Measurements from ENCODE around the gene DENND5B. TPM values are rescaled to one million over a fixed set of nuclear protein-coding genes. Genes with fewer than 3 reads are reported as not detected.
A peak's percentile ranks its signal among the peaks of the same experiment; 100 is the strongest.
"Not testable (repeated sequence)": the region's sequence is repeated elsewhere in the genome, so short reads cannot be mapped to it uniquely, and the experiment has no call there.

The DENND5B gene
- polyA plus RNA-seq, 1 donor from 2014 or later, result 30.7 TPM

GRCh38 chr12:31557707-31558106 lies 33.2 kb downstream of the DENND5B start:
- Mint-ChIP-seq H3K4me1 (peaks cover 23 to 33% (median 32%) of the 10 kb centered on the region in 3 donors), H3K36me3 (peaks cover 4% of the 10 kb centered on the region), H3K9me3 (peaks cover 0 to 3% (median 0%) of the 10 kb centered on the region in 3 donors), H3K27ac (peak overlapping the region in 1 of 3 donors; percentile 25), H3K4me3 (no peak overlapping the region), H3K27me3 (no peaks in the 10 kb centered on the region)

- not testable (repeated sequence) for H3K27me3 Mint-ChIP-seq, H3K36me3 Mint-ChIP-seq, H3K9me3 Mint-ChIP-seq, H3K4me3 Mint-ChIP-seq, H3K27ac Mint-ChIP-seq
- peaks cover 17 to 22% (median 21%) of the 10 kb centered on the region in 3 donors for H3K4me1 Mint-ChIP-seq
Measured at GRCh38 chr12:31555466-31555865, 35.5 kb downstream of the DENND5B start.

GRCh38 chr12:31550590-31550989 lies 40.3 kb downstream of the DENND5B start:
- H3K9me3 Mint-ChIP-seq, H3K27me3 Mint-ChIP-seq, H3K4me3 Mint-ChIP-seq, H3K36me3 Mint-ChIP-seq, H3K27ac Mint-ChIP-seq: not testable (repeated sequence)
- peaks cover 11 to 17% (median 16%) of the 10 kb centered on the region in 3 donors for H3K4me1 Mint-ChIP-seq

GRCh38 chr12:31536672-31537071 lies 54.3 kb downstream of the DENND5B start:
- Mint-ChIP-seq H3K36me3 (peaks cover 27% of the 10 kb centered on the region), H3K27ac (no peak overlapping the region), H3K27me3 (no peaks in the 10 kb centered on the region), H3K4me1 (peaks cover 54 to 74% (median 71%) of the 10 kb centered on the region in 3 donors), H3K9me3 (peaks cover 2 to 11% (median 5%) of the 10 kb centered on the region in 3 donors), H3K4me3 (no peak overlapping the region)

- Mint-ChIP-seq H3K4me3 (peak overlapping the region in 1 of 4 donors; percentile 43), H3K36me3 (peaks cover 4% of the 10 kb centered on the region), H3K27ac (no peak overlapping the region), H3K4me1 (peaks cover 42 to 59% (median 51%) of the 10 kb centered on the region in 3 donors), H3K27me3 (no peaks in the 10 kb centered on the region), H3K9me3 (no peaks in the 10 kb centered on the region)
Measured at GRCh38 chr12:31533470-31533869, 57.5 kb downstream of the DENND5B start.

- Mint-ChIP-seq H3K4me3 (no peak overlapping the region), H3K27me3 (no peaks in the 10 kb centered on the region), H3K4me1 (peaks cover 38 to 50% (median 49%) of the 10 kb centered on the region in 3 donors), H3K9me3 (no peaks in the 10 kb centered on the region), H3K36me3 (peaks cover 7% of the 10 kb centered on the region), H3K27ac (no peak overlapping the region)
Measured at GRCh38 chr12:31531893-31532292, 59.0 kb downstream of the DENND5B start.

GRCh38 chr12:31528095-31528494 lies 62.8 kb downstream of the DENND5B start:
- Mint-ChIP-seq H3K27me3 (no peaks in the 10 kb centered on the region), H3K4me3 (no peak overlapping the region), H3K9me3 (no peaks in the 10 kb centered on the region), H3K4me1 (peaks cover 43 to 49% (median 48%) of the 10 kb centered on the region in 3 donors), H3K36me3 (peaks cover 9% of the 10 kb centered on the region), H3K27ac (no peak overlapping the region)

- H3K4me1 Mint-ChIP-seq, result peaks cover 37 to 42% (median 42%) of the 10 kb centered on the region in 3 donors
- no peaks in the 10 kb centered on the region for H3K9me3 Mint-ChIP-seq
- no peaks in the 10 kb centered on the region for H3K27me3 Mint-ChIP-seq
- peaks cover 9% of the 10 kb centered on the region for H3K36me3 Mint-ChIP-seq
- H3K4me3 Mint-ChIP-seq, result peak overlapping the region in 2 of 4 donors; percentile 25 to 86
- no peak overlapping the region for H3K27ac Mint-ChIP-seq
Measured at GRCh38 chr12:31527083-31527482, 63.9 kb downstream of the DENND5B start.

- no peaks in the 10 kb centered on the region for H3K27me3 Mint-ChIP-seq
- peak overlapping the region in 2 of 4 donors; percentile 50 to 52 for H3K4me3 Mint-ChIP-seq
Measured at GRCh38 chr12:31526158-31526546, 64.8 kb downstream of the DENND5B start.

GRCh38 chr12:31525496-31526157 lies 65.3 kb downstream of the DENND5B start:
- Mint-ChIP-seq H3K4me3 (peak overlapping the region in 2 of 4 donors; percentile 50 to 52), H3K9me3 (no peaks in the 10 kb centered on the region), H3K4me1 (peaks cover 36 to 47% (median 38%) of the 10 kb centered on the region in 3 donors), H3K36me3 (peaks cover 9% of the 10 kb centered on the region), H3K27me3 (no peaks in the 10 kb centered on the region), H3K27ac (peak overlapping the region in 1 of 3 donors; percentile 28)

More at GRCh38 chr12:31526158-31526546, 64.8 kb downstream of the DENND5B start:
- Mint-ChIP-seq H3K9me3 (no peaks in the 10 kb centered on the region), H3K27ac (peak overlapping the region in 1 of 3 donors; percentile 28), H3K36me3 (peaks cover 9% of the 10 kb centered on the region), H3K4me1 (peaks cover 36 to 45% (median 38%) of the 10 kb centered on the region in 3 donors)

GRCh38 chr12:31524791-31525495 lies 66.0 kb downstream of the DENND5B start:
- Mint-ChIP-seq H3K27me3 (no peaks in the 10 kb centered on the region), H3K4me1 (peaks cover 38 to 47% (median 40%) of the 10 kb centered on the region in 3 donors), H3K36me3 (peaks cover 9% of the 10 kb centered on the region), H3K27ac (no peak overlapping the region), H3K4me3 (peak overlapping the region in 2 of 4 donors; percentile 40 to 61), H3K9me3 (no peaks in the 10 kb centered on the region)

GRCh38 chr12:31523306-31523705 lies 67.6 kb downstream of the DENND5B start:
- Mint-ChIP-seq H3K9me3 (no peaks in the 10 kb centered on the region), H3K4me3 (no peak overlapping the region), H3K27ac (no peak overlapping the region)

GRCh38 chr12:31522607-31523006 lies 68.3 kb downstream of the DENND5B start:
- peaks cover 43 to 57% (median 55%) of the 10 kb centered on the region in 3 donors for H3K4me1 Mint-ChIP-seq
- H3K4me3 Mint-ChIP-seq, result no peak overlapping the region
- H3K9me3 Mint-ChIP-seq, result no peaks in the 10 kb centered on the region
- H3K36me3 Mint-ChIP-seq, result peaks cover 3% of the 10 kb centered on the region
- H3K27ac Mint-ChIP-seq, result no peak overlapping the region
- no peaks in the 10 kb centered on the region for H3K27me3 Mint-ChIP-seq

More at GRCh38 chr12:31523306-31523705, 67.6 kb downstream of the DENND5B start:
- Mint-ChIP-seq H3K36me3 (peaks cover 8% of the 10 kb centered on the region), H3K4me1 (peaks cover 44 to 56% (median 51%) of the 10 kb centered on the region in 3 donors), H3K27me3 (no peaks in the 10 kb centered on the region)

- Mint-ChIP-seq H3K36me3 (peaks cover 3% of the 10 kb centered on the region), H3K4me3 (peak overlapping the region in 1 of 4 donors; percentile 9), H3K27ac (no peak overlapping the region), H3K27me3 (no peaks in the 10 kb centered on the region), H3K9me3 (no peaks in the 10 kb centered on the region), H3K4me1 (peaks cover 47 to 62% (median 58%) of the 10 kb centered on the region in 3 donors)
Measured at GRCh38 chr12:31521964-31522363, 69.0 kb downstream of the DENND5B start.

GRCh38 chr12:31519511-31519910 lies 71.4 kb downstream of the DENND5B start:
- Mint-ChIP-seq H3K4me3 (peak overlapping the region in 1 of 4 donors; percentile 37), H3K36me3 (no peaks in the 10 kb centered on the region), H3K27me3 (no peaks in the 10 kb centered on the region), H3K4me1 (peaks cover 29 to 41% (median 41%) of the 10 kb centered on the region in 3 donors), H3K27ac (no peak overlapping the region), H3K9me3 (no peaks in the 10 kb centered on the region)
